ENCODE results near the gene MPC1.

MPC1 gene

DNA sequence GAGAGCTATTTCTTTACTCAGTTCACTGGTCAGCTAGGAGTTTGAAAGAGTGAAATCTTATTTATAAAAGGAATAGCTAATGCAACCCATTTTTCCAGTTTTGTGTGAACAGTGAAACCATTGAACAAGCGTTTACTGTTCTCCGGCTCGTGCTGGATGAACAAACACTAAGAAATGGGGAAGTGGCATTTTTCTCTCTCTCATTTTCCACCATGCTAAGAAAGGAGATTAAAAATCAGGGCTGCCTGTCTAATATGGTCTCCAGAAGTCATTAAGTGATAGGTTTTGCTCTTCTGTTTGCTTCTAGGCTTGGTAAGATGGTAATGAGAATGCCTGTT is 39.6 kb downstream of the MPC1 start:
- FAIRE-seq, result no peak

GRCh38 chr6:166342349-166343149 is 40.2 kb downstream of the MPC1 start, which contains the start of gene SFT2D1:
Gene SFT2D1 (minus strand): TSS chr6:166342545. CDS start chr6:166342481, 64 bp downstream.
- no peak for FAIRE-seq

DNA sequence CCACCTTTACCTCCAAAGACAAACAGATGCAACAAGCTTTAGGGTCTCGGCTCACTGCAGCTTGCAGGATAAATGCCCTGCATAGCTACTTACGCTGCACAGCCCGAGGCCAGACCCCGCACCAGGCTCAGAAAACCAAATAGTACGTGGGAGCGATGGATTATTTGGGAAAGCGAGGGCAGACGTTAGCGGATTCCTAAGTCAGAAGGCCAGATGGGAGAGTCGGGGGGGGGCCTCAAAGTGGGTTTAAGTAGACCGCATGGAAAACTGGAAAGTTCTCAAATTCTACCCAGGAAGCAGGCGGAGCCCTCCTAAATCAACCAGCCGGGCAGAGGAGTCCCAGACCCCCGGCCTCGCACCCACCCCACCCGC is 40.8 kb downstream of the MPC1 start:
- no peak for FAIRE-seq

- FAIRE-seq, result no peak
Measured at GRCh38 chr6:166341464-166341863, 41.3 kb downstream of the MPC1 start.

DNA sequence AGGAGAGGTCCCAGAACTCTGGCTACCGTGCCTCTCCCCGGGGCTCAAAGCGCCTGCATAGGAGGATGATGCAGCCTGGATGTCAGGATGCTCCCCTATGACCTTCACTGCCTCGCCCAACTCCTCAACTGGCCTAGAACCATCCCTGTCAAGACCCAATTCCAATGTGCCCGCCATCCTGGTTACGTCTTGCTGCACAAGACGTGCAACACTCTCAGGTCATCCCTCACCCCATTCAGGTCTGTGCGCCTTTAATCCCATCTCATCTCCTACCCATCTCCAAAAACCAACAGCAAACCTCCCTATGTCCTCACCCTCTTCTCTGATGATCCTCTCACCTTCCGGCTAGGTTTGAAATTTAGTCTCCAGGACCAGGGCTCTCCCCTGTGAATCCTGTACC is 43.9 kb downstream of the MPC1 start:
- no peak for FAIRE-seq

GRCh38 chr6:166336847-166337246 is 45.9 kb downstream of the MPC1 start:
- no peak for FAIRE-seq

- no peak for FAIRE-seq
Measured at GRCh38 chr6:166335378-166336302, 47.1 kb downstream of the MPC1 start.

DNA sequence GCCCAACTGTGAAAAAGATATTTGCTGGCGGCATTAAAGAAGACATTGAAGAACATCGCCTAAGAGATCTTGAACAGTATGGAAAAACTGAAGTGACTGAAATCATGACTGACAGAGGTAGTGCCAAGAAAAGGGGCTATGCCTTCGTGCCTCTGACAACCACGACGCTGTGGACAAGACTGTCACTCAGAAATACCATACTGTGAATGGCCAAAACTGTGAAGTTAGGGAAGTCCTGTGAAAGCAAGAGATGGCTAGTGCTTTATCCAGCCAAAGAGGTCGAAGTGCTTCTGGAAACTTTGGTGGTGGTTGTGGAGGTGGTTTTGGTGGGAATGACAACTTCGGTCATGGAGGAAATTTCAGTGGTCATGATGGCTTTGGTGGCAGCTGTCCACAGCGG is 47.9 kb downstream of the MPC1 start:
- no peak for FAIRE-seq

- FAIRE-seq, result no peak
Measured at GRCh38 chr6:166333172-166333995, 49.4 kb downstream of the MPC1 start.

GRCh38 chr6:166331503-166332415 is 51.0 kb downstream of the MPC1 start:
- no peak for FAIRE-seq

- no peak for FAIRE-seq
Measured at GRCh38 chr6:166330612-166331011, 52.1 kb downstream of the MPC1 start.

DNA sequence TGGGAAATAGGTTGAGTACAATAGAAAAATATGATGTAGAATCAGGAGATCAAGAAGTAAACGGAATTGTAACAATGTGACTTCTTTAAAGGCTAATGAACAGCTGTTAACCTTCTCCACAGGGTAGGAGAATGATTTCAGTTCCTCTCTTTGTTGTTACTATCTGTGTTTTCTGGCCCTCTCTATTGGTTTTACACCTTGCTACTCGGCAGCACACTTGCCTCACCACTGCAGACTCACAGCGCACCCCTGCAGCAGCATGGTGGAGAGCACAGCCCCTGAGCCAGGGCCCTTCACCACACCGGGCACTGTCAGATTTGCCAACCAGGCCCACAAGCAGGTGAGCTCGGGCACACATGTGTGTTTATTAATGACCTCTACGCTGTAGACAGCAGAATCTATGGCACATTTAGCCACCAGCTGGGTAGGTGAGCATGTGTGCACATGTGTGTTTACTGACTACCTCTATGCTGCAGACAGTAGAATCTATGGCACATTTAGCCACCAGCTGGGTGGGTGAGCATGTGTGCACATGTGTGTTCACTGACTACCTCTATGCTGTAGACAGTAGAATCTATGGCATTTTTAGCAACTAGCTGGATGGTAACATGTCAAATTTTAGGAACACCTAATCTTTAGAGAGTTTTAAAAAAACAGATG is 57.2 kb downstream of the MPC1 start:
- no peak for FAIRE-seq

DNA sequence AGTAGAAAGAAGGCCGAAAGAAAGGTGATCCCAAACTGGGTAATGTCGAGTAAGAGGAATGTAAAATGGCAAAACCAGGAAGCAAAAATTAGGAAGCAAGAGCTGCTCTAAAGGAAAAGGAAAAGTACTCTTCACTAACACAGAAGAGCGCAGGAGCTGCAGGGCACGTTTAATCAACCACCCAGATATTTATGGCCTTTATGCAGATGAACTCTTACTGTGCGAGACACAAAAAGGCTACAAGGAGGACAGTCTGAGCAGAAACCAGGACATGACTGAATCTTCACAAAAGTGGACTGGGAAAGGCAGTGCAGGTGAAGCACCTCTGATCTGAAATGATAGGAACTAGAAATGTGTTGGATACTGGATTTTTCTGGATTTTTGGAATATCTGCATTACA is 59.3 kb downstream of the MPC1 start:
- no peak for FAIRE-seq

DNA sequence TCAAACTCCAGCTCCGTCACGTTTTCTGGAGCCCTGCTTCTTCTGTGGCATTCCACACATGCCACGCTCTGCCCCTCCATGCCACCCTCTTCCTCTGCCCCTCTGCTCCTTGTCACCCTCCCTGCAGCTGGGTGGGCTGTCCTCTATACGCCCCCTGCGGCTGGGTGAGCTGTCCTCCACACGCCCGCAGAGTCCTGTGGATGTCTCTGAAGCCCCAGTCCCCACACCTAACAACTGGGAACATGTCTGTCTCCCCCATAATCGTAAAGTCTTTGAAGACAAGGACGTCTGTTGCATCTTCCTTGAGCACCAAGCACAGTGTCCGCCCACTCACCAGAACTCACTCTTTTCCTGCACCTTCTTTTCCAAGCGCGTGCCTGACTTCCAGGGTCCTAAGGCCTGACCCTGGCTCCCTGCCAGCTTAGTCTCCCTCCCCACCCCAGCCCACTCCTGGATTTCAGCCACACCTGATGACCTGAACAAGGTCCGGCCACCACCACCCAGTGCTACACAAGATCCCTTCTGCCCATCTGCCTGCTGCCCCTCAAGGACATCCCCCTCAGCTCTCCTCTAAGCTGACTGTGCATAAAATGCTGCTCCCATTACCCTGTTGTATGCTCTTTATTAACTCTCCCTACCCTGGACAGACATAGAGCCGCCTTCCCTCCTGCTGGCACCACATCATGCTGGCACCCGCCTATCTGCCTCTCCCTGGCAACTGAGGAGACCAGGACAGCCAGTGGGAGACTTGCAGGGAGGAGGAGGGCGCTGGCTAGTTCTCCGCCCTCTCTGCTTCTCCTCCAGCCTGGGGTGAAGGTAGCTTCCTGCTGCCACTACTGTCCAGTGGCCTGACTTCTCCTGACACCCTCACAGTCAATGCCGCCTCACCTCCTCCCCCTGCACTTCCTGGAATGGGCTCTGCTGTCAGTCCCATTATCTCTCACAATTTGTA is 63.8 kb downstream of the MPC1 start:
- FAIRE-seq, result no peak

GRCh38 chr6:166318227-166318626 is 64.5 kb downstream of the MPC1 start:
- FAIRE-seq, result no peak

GRCh38 chr6:166317261-166318212 is 65.2 kb downstream of the MPC1 start:
- FAIRE-seq, result no peak

GRCh38 chr6:166315436-166315835 is 67.3 kb downstream of the MPC1 start:
- FAIRE-seq, result no peak

Data from endometrium (tissue), 2 donors.